K562 (cell line): Measurements from ENCODE around the gene LMOD1. TPM values are rescaled to one million over a fixed set of nuclear protein-coding genes. Genes with fewer than 3 reads are reported as not detected.

Experiments used
- ARID2 ChIP-seq: fragments of 450-650 bp; IDR thresholded peaks from 2 replicates; pipeline ENCODE4 v1.6.1; 2017; ENCODE audit warnings: antibody characterized with exemption, mild to moderate bottlenecking
- BMI1 ChIP-seq: fragments of 150-350 bp; IDR thresholded peaks from 2 replicates; pipeline ENCODE4 v1.6.1; 2014; ENCODE audit warnings: low read length
- EZH2 ChIP-seq: IDR thresholded peaks from 2 replicates; pipeline ENCODE4 v1.6.1; 2012; ENCODE audit warnings: low read depth, mild to moderate bottlenecking, inconsistent platforms, low read length, borderline replicate concordance
- FOXJ2 ChIP-seq: fragments of 200-800 bp; sonication (Bioruptor generic); IDR thresholded peaks from 2 replicates; pipeline ENCODE4 v1.6.1; 2016; ENCODE audit warnings: missing genetic modification characterization, missing compliant biosample characterization
- FOXK1 ChIP-seq: sonication (generic); formaldehyde crosslinking; IDR thresholded peaks from 2 replicates; pipeline ENCODE4 v1.8.0; 2022; ENCODE audit warnings: missing genetic modification reagents, mild to moderate bottlenecking, borderline replicate concordance
- HNRNPUL1 ChIP-seq: fragments of 200-400 bp; formaldehyde crosslinking; IDR thresholded peaks from 2 replicates; pipeline ENCODE4 v1.6.1; 2017; ENCODE audit warnings: low read length
- POLR2G ChIP-seq: fragments of 200-400 bp; formaldehyde crosslinking; IDR thresholded peaks from 2 replicates; pipeline ENCODE4 v1.6.1; 2017; ENCODE audit warnings: low read depth, mild to moderate bottlenecking, antibody characterized with exemption, low read length, moderate library complexity
- RB1 ChIP-seq: fragments of 450-650 bp; IDR thresholded peaks from 2 replicates; pipeline ENCODE4 v1.6.1; 2017; ENCODE audit warnings: low read depth, mild to moderate bottlenecking
- TEAD4 ChIP-seq, 2 experiments: sonication (generic) in 1 of 2; formaldehyde crosslinking in 1 of 2; IDR thresholded peaks; 2 replicates each; pipeline versions ENCODE4 v1.6.1 to v1.8.0; 2012 to 2022; ENCODE audit warnings: borderline replicate concordance in 1 of 2, inconsistent platforms in 1 of 2, low read length in 1 of 2, mild to moderate bottlenecking in 1 of 2, missing genetic modification reagents in 1 of 2
- TSC22D4 ChIP-seq: fragments of 450-650 bp; IDR thresholded peaks from 2 replicates; pipeline ENCODE4 v1.6.1; 2016; ENCODE audit warnings: missing genetic modification characterization, missing biosample characterization, control low read depth
- XRCC4 ChIP-seq: IDR thresholded peaks from one replicate; pipeline ENCODE4 v1.6.1; 2011; ENCODE audit not compliant: insufficient read depth, insufficient read length; ENCODE audit errors: extremely low read depth
- ZC3H11A ChIP-seq: IDR thresholded peaks from 2 replicates; pipeline ENCODE4 v1.6.1; 2012; ENCODE audit warnings: low read depth, low read length, improper control_type of control experiment
- ZKSCAN8 ChIP-seq: fragments of 200-800 bp; sonication (Bioruptor generic); IDR thresholded peaks from 2 replicates; pipeline ENCODE4 v1.6.1; 2016; ENCODE audit warnings: missing genetic modification characterization, missing compliant biosample characterization
- ZNF444 ChIP-seq: fragments of 250-450 bp; sonication (Bioruptor Pico); IDR thresholded peaks from 2 replicates; pipeline ENCODE4 v1.4.0; 2020; ENCODE audit warnings: mild to moderate bottlenecking, moderate library complexity
- ZNF707 ChIP-seq: fragments of 250-450 bp; sonication (Bioruptor Pico); conservative IDR thresholded peaks from 2 replicates; pipeline ENCODE4 v1.8.0; 2022; ENCODE audit warnings: inconsistent platforms, mild to moderate bottlenecking, moderate library complexity
- ZSCAN32 ChIP-seq: fragments of 450-650 bp; formaldehyde crosslinking; IDR thresholded peaks from 2 replicates; pipeline ENCODE4 v1.4.0; 2020; ENCODE audit warnings: mild to moderate bottlenecking, moderate library complexity
- polyA plus RNA-seq, 8 experiments: library from polyadenylated mRNA; depleted of rRNA in 4 of 8; stranded (reverse) in 5 of 8; unstranded in 3 of 8; fragments of >200 nt; fragmentation: Nextera tagmentation in 2 of 8; fragmentation: Illumina TruSeq in 1 of 8; extraction: Ambion mirVana in 2 of 8; extraction: Trizol in 1 of 8; gene quantifications; 2 replicates each; pipeline versions ENCODE4 v1.2.1 to v1.2.3, GENCODE V29; 2011 to 2014; ENCODE audit warnings: inconsistent platforms in 1 of 8, missing spikeins in 1 of 8
- total RNA-seq, 7 experiments: library from RNA; depleted of rRNA in 6 of 7; stranded (reverse); fragments of >200 nt in 6 of 7; fragmentation: Illumina TruSeq in 2 of 7; extraction: Trizol in 2 of 7; gene quantifications; 2 replicates each; pipeline versions ENCODE4 v1.2.1 to v1.2.3, GENCODE V29; 2011 to 2021; ENCODE audit warnings: low replicate concordance in 1 of 7
- TF ChIP-seq, protein P1 (sequence below): IDR thresholded peaks from 3 replicates; pipeline ENCODE4 v1.6.1; 2011; ENCODE audit warnings: borderline replicate concordance, mild to moderate bottlenecking, moderate library complexity; ENCODE audit not compliant: insufficient read length; ENCODE audit errors: extremely low read depth
- TF ChIP-seq, protein P2 (sequence below): sonication (generic); formaldehyde crosslinking; IDR thresholded peaks from 2 replicates; pipeline ENCODE4 v1.8.0; 2022; ENCODE audit warnings: mild to moderate bottlenecking, missing genetic modification reagents
- TF ChIP-seq, protein P3 (sequence below): sonication (generic); formaldehyde crosslinking; IDR thresholded peaks from 2 replicates; pipeline ENCODE4 v1.8.0; 2023; ENCODE audit warnings: missing genetic modification reagents, mild to moderate bottlenecking, borderline replicate concordance

The LMOD1 gene
- total and polyA plus RNA-seq, 9 of the 15 experiments (the other 6 are each of a cell fraction or from before 2014, with no cell fraction given), result 0.03 to 0.54 (median 0.38) TPM; not detected in 1

DNA sequence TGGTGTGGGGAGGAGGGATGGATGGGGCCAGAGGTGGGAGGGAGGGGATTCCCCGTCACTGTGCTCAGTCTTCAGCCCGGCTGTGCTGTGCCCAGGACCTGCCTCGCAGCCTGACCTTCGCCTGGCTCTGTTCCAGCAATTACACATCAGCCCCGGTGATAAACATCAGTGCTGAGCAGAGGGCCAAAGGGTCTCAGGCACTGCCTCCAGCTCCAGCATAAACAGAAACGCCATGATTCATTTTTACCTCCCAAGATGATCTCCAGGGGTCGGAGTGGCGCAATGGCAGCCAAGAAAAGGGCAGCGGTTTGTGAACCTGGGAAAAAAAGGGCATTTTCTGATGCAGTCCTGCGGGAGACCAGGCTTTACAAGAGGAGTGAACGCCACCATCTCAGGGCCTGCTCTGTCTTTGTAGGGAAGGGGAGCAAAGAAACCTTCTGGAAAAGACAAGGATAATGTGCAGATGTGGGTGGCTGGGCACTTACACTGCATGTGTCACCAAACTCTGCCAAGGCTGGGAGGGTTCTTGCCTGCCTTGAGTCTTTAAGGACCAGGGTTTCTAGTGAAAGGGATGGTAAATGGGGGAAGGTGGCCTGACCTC is 29.6 kb downstream of the LMOD1 start (continued):
- TF ChIP-seq, protein P1, sequence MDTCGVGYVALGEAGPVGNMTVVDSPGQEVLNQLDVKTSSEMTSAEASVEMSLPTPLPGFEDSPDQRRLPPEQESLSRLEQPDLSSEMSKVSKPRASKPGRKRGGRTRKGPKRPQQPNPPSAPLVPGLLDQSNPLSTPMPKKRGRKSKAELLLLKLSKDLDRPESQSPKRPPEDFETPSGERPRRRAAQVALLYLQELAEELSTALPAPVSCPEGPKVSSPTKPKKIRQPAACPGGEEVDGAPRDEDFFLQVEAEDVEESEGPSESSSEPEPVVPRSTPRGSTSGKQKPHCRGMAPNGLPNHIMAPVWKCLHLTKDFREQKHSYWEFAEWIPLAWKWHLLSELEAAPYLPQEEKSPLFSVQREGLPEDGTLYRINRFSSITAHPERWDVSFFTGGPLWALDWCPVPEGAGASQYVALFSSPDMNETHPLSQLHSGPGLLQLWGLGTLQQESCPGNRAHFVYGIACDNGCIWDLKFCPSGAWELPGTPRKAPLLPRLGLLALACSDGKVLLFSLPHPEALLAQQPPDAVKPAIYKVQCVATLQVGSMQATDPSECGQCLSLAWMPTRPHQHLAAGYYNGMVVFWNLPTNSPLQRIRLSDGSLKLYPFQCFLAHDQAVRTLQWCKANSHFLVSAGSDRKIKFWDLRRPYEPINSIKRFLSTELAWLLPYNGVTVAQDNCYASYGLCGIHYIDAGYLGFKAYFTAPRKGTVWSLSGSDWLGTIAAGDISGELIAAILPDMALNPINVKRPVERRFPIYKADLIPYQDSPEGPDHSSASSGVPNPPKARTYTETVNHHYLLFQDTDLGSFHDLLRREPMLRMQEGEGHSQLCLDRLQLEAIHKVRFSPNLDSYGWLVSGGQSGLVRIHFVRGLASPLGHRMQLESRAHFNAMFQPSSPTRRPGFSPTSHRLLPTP, result no peak
- TF ChIP-seq BMI1 (no peak), ZNF444 (no peak), XRCC4 (no peak), FOXJ2 (tag) (peak; percentile 52), ZSCAN32 (CRISPR knock-in tag) (no peak), HNRNPUL1 (no peak), ZNF707 (CRISPR knock-in tag) (no peak), RB1 (no peak), FOXK1 (CRISPR knock-in tag) (no peak), TEAD4 (IDR thresholded peaks at IDR 0.05; ENCODE audit: low read length) (no peak; the same call in 1 of the 2 replicates), TEAD4 (CRISPR knock-in tag; IDR thresholded peaks at IDR 0.05; ENCODE audit: borderline replicate concordance) (no peak), POLR2G (no peak), EZH2 (no peak), ARID2 (no peak), ZKSCAN8 (CRISPR knock-in tag) (no peak), TSC22D4 (tag) (no peak), ZC3H11A (no peak)
- TF ChIP-seq, protein P2, sequence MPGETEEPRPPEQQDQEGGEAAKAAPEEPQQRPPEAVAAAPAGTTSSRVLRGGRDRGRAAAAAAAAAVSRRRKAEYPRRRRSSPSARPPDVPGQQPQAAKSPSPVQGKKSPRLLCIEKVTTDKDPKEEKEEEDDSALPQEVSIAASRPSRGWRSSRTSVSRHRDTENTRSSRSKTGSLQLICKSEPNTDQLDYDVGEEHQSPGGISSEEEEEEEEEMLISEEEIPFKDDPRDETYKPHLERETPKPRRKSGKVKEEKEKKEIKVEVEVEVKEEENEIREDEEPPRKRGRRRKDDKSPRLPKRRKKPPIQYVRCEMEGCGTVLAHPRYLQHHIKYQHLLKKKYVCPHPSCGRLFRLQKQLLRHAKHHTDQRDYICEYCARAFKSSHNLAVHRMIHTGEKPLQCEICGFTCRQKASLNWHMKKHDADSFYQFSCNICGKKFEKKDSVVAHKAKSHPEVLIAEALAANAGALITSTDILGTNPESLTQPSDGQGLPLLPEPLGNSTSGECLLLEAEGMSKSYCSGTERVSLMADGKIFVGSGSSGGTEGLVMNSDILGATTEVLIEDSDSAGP (CRISPR knock-in tag), result no peak
- TF ChIP-seq, protein P3, sequence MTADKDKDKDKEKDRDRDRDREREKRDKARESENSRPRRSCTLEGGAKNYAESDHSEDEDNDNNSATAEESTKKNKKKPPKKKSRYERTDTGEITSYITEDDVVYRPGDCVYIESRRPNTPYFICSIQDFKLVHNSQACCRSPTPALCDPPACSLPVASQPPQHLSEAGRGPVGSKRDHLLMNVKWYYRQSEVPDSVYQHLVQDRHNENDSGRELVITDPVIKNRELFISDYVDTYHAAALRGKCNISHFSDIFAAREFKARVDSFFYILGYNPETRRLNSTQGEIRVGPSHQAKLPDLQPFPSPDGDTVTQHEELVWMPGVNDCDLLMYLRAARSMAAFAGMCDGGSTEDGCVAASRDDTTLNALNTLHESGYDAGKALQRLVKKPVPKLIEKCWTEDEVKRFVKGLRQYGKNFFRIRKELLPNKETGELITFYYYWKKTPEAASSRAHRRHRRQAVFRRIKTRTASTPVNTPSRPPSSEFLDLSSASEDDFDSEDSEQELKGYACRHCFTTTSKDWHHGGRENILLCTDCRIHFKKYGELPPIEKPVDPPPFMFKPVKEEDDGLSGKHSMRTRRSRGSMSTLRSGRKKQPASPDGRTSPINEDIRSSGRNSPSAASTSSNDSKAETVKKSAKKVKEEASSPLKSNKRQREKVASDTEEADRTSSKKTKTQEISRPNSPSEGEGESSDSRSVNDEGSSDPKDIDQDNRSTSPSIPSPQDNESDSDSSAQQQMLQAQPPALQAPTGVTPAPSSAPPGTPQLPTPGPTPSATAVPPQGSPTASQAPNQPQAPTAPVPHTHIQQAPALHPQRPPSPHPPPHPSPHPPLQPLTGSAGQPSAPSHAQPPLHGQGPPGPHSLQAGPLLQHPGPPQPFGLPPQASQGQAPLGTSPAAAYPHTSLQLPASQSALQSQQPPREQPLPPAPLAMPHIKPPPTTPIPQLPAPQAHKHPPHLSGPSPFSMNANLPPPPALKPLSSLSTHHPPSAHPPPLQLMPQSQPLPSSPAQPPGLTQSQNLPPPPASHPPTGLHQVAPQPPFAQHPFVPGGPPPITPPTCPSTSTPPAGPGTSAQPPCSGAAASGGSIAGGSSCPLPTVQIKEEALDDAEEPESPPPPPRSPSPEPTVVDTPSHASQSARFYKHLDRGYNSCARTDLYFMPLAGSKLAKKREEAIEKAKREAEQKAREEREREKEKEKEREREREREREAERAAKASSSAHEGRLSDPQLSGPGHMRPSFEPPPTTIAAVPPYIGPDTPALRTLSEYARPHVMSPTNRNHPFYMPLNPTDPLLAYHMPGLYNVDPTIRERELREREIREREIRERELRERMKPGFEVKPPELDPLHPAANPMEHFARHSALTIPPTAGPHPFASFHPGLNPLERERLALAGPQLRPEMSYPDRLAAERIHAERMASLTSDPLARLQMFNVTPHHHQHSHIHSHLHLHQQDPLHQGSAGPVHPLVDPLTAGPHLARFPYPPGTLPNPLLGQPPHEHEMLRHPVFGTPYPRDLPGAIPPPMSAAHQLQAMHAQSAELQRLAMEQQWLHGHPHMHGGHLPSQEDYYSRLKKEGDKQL (CRISPR knock-in tag), result no peak
